ENCODE results near the gene CCDC146. TPM values are rescaled to one million over a fixed set of nuclear protein-coding genes. Genes with fewer than 3 reads are reported as not detected.
"Not testable (repeated sequence)": the region's sequence is repeated elsewhere in the genome, so short reads cannot be mapped to it uniquely, and the experiment has no call there.

CCDC146 gene
- total RNA-seq, 4 donors from 2014 or later: 12.8 to 34.0 (median 29.3) TPM

DNA sequence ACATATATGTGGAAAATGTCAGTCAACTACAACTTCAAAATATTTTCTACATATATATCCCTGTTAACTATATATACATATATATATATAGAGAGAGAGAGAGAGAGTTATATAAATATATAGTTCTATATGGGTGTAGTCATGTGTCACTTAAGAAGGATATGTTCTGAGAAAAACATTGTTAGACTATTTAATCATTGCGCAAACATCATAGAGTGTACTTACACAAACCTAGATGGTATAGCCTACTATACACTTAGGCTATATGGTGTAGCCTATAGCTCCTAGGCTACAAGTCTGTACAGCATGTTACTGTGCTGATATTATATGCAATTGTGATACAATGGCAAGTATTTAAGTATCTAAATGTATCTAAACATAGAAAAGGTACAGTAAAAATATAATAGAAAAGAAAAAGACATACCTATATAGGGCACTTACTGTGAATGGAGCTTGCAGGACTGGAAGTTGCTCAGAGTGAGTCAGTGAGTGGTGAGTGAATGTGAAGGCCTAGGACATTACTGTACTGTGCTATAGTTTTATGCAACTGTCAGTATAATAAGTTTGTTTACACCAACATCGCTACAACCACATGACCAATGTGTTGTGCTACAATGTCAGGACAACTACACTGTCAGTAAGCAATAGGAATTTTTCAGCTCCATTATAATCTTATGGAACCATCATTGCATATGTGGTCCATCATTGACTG, 95.2 kb downstream of the CCDC146 start:
- Histone ChIP-seq H3K27ac (no peak overlapping the region), H3K9me3 (no peaks in the 10 kb centered on the region), H3K4me1 (no peaks in the 10 kb centered on the region), H3K36me3 (no peaks in the 10 kb centered on the region), H3K4me3 (no peak overlapping the region), H3K27me3 (no peaks in the 10 kb centered on the region)
- intact Hi-C loops (cut with DNase I; ENCODE audit: low total_unique reads): no loop called here
- no peak for DNase-seq
- TF ChIP-seq, protein P1, sequence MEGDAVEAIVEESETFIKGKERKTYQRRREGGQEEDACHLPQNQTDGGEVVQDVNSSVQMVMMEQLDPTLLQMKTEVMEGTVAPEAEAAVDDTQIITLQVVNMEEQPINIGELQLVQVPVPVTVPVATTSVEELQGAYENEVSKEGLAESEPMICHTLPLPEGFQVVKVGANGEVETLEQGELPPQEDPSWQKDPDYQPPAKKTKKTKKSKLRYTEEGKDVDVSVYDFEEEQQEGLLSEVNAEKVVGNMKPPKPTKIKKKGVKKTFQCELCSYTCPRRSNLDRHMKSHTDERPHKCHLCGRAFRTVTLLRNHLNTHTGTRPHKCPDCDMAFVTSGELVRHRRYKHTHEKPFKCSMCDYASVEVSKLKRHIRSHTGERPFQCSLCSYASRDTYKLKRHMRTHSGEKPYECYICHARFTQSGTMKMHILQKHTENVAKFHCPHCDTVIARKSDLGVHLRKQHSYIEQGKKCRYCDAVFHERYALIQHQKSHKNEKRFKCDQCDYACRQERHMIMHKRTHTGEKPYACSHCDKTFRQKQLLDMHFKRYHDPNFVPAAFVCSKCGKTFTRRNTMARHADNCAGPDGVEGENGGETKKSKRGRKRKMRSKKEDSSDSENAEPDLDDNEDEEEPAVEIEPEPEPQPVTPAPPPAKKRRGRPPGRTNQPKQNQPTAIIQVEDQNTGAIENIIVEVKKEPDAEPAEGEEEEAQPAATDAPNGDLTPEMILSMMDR (IDR thresholded peaks at IDR 0.05): no peak
- TF ChIP-seq POLR2A (IDR thresholded peaks at IDR 0.05): no peak

DNA sequence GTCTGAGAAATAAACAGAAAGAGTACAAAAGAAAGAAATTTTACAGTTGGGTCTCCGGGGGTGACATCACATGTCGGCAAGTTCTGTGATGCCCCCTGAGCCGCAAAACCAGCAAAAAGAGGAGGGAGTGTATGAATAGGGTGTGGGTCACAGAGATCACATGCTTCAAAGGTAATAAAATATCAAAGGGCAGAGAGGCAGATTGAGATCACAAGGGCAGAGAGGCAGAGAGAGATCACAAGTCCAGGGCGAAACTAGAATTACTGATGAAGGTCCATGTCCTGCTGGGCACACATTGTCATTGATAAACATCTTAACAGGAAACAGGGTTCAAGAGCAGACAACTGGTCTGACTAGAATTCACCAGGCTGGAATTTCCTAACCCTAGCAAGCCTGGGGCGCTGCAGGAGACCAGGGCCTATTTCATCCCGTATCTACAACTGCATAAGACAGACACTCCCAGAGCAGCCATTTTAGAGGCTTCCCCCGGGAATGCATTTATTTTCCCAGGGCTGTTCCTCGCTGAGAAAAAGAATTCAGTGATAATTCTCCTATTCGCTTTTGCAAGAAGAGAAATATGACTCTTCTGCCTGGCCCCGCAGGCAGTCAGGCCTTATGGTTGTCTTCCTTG, 97.4 kb downstream of the CCDC146 start:
- H3K27me3 ChIP-seq; H3K4me3 ChIP-seq; intact Hi-C loops (cut with DNase I; ENCODE audit: low total_unique reads); H3K9me3 ChIP-seq; H3K36me3 ChIP-seq; H3K27ac ChIP-seq; DNase-seq; H3K4me1 ChIP-seq: not testable (repeated sequence)

DNA sequence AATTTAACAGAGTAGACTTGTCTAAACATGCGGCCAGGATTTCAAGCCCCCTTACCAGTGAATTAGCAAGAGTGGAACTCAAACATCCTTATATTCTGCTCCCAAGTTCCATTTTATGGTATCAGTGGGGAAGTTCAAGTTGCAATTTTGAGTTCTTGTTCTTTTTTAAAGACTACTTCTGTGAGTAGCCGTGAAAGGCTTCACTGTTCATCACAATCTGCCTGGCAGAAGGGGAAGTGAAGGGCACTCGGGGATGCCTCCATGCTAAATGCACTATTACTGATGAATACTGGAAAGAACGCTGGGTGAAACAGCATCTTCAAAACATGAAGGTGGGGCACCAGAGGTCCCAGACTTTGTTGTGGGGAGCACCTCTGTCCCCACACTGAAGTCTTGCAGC, 99.7 kb downstream of the CCDC146 start:
- H3K27me3 ChIP-seq: no peaks in the 10 kb centered on the region

DNA sequence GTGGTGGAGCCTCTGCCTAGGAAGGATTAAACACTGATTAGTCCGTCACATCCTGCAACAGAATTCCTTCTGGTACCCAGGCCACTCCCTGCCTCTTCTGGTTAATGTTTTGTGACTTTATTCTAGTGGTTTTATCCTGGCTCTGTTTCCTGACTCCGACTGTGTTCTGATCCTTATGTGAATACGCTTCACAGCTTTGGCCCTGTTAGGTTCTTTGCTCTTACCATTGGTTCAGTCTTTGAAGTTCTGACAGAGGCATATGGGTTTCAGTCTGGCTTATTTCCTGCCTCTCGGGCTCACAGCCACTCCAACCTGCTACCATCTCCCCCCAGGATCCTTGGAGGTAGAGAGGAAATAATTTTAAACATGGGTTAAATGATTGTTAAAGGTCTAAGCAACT, 100.4 kb downstream of the CCDC146 start:
- Histone ChIP-seq H3K27me3 (no peaks in the 10 kb centered on the region), H3K4me3 (no peak overlapping the region), H3K27ac (no peak overlapping the region), H3K4me1 (no peaks in the 10 kb centered on the region), H3K9me3 (no peaks in the 10 kb centered on the region), H3K36me3 (no peaks in the 10 kb centered on the region)
- intact Hi-C loops (cut with DNase I; ENCODE audit: low total_unique reads): no loop called here
- DNase-seq: no peak
- no peak for TF ChIP-seq POLR2A (IDR thresholded peaks at IDR 0.05)

More for the DNA sequence above, 99.7 kb downstream of the CCDC146 start:
- Histone ChIP-seq H3K4me3 (no peak overlapping the region), H3K27ac (no peak overlapping the region), H3K36me3 (no peaks in the 10 kb centered on the region), H3K4me1 (no peaks in the 10 kb centered on the region), H3K9me3 (no peaks in the 10 kb centered on the region)
- TF ChIP-seq, protein P1 (IDR thresholded peaks at IDR 0.05): no peak
- TF ChIP-seq POLR2A (IDR thresholded peaks at IDR 0.05): no peak
- DNase-seq: no peak
- intact Hi-C loops (cut with DNase I; ENCODE audit: low total_unique reads): no loop called here

DNA sequence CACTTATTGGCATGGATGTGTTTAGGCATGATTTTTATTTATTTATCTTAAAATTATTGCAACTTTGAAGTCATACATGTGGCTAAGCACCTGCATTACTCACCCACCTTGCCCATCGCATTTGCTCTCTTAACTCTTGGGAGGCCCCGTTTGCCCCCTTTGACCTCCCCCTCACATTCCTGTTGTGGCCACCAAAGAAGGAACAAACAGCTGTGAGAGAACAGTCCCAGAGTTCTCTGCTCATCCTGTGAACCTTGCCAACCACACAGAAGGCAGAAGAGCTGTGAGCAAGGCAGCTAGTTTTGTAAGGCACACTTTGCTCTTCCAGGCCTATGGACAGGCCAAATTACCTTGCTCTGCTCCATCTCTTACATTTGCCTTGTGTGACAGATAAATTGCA, 100.8 kb downstream of the CCDC146 start:
- H3K36me3 ChIP-seq: no peaks in the 10 kb centered on the region
- H3K27me3 ChIP-seq: no peaks in the 10 kb centered on the region
- no peak overlapping the region for H3K27ac ChIP-seq
- intact Hi-C loops (cut with DNase I; ENCODE audit: low total_unique reads): no loop called here
- no peaks in the 10 kb centered on the region for H3K9me3 ChIP-seq
- DNase-seq: no peak
- H3K4me1 ChIP-seq: no peaks in the 10 kb centered on the region
- TF ChIP-seq POLR2A (IDR thresholded peaks at IDR 0.05): no peak
- TF ChIP-seq, protein P1 (IDR thresholded peaks at IDR 0.05): no peak
- H3K4me3 ChIP-seq: no peak overlapping the region

DNA sequence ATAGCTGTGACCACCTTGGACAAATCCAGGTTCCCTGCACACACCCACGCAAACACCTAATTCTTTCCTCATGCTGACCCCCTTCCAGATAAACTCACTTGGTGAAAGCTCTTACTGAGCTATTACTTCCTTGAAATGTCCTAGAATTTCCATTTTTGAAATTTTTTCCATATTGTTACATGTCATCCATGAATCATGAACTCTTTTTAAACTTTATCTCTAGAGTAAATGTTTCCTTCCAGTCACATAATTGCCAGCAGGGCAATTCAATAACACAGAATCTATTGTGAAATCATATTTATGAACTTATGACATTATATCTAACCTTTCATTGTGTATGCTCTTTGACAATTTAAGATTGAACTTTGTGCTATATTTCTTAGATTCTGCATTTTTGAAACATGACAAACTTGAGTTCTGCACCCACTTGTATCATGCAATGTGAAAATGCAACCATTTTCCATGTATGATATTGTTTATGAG, 104.0 kb downstream of the CCDC146 start:
- H3K4me3 ChIP-seq: no peak overlapping the region
- no peak overlapping the region for H3K27ac ChIP-seq
- no peaks in the 10 kb centered on the region for H3K36me3 ChIP-seq
- no peaks in the 10 kb centered on the region for H3K9me3 ChIP-seq
- H3K27me3 ChIP-seq: no peaks in the 10 kb centered on the region
- H3K4me1 ChIP-seq: no peaks in the 10 kb centered on the region
- intact Hi-C loops (cut with DNase I; ENCODE audit: low total_unique reads): no loop called here
- no peak for DNase-seq
- TF ChIP-seq POLR2A (IDR thresholded peaks at IDR 0.05): no peak
- TF ChIP-seq, protein P1 (IDR thresholded peaks at IDR 0.05): no peak

DNA sequence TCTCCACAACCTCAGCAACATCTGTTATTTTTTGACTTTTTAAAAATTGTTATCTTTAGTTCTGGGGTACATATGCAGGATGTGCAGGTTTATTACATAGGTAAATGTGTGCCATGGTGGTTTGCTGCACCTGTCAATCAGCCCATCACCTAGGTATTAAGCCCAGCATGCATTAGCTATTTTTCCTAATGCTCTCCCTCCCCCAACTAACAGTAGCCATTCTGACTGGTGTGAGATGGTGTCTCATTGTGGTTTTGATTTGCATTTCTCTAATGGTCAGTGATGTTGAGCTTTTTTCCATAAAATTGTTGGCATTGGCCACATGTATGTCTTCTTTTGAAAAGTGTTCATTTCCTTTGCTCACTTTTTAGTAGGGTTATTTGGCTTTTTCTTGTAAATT, 106.4 kb downstream of the CCDC146 start:
- intact Hi-C loops (cut with DNase I; ENCODE audit: low total_unique reads); DNase-seq; H3K4me3 ChIP-seq; H3K9me3 ChIP-seq; H3K4me1 ChIP-seq; H3K27ac ChIP-seq; H3K36me3 ChIP-seq; H3K27me3 ChIP-seq: not testable (repeated sequence)
